CD4-positive, alpha-beta T cell treated with Interleukin-4 for 4 hours (primary cell): ENCODE data around the gene PROZ.
"Not testable (repeated sequence)": the region's sequence is repeated elsewhere in the genome, so short reads cannot be mapped to it uniquely, and the experiment has no call there.

ENCODE experiments used
- DNase-seq: peaks from one replicate; pipeline ENCODE4 v3.0.0-alpha.2; 2020

PROZ gene

DNA sequence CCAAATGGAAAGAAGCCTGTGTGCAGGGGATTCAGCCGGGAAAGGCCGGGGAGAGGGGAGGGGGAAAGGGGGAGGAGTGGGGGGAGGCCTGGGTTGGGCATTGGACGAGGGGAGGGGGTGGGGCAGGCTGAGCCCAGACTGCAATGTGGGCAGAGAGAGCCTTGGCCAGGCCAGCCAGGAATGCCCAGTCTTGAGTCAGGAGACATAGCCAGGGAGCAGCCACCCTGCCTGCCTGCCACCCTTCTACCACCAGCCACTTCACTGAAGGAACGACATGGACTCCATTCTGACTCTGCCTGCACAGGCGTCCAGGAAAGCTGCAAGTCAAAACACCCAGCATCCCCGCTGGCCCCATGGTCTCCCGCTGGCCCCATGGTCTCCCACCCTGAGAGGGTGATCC lies 498 bp downstream of the PROZ start:
- DNase-seq = no peak

DNA sequence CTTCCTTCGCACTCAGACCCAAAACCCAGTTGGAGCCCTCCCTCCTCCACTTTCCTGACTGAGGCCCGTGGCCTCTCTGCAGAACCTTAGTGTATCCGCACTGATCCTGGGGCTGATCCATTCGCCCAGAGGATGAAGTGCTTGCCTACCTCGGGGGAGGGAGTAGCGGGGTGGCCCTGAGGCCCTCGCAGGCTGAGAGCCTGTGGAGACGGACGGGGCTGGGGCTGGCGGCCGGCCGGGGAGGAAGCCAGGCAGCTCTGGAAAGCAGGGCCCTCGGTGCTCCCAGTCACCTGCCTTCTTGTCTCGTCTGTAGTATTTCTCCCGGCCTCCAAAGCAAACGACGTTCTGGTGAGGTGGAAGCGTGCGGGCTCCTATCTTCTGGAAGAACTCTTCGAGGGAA lies 1.3 kb downstream of the PROZ start:
- DNase-seq = no peak

DNA sequence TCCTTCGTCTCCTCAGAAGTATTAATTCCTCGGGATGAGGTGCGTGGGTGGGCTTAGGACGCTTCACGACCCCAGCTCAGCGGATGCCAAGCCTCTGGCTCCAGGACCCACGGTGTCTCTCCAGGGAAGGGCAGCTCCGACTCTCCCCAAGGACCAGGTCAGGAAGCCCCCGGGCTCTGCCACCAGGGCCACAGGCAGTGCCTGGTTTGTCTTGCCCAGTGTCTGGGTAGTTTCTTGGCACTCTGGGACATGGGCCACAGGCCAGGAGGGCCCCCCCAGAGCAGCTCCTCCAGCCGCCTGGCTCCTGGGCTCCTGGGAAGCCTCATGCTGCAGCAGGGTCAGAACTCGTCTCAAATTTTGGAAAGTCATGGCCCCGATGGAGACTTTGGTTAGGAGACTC lies 2.5 kb downstream of the PROZ start:
- DNase-seq = no peak

DNA sequence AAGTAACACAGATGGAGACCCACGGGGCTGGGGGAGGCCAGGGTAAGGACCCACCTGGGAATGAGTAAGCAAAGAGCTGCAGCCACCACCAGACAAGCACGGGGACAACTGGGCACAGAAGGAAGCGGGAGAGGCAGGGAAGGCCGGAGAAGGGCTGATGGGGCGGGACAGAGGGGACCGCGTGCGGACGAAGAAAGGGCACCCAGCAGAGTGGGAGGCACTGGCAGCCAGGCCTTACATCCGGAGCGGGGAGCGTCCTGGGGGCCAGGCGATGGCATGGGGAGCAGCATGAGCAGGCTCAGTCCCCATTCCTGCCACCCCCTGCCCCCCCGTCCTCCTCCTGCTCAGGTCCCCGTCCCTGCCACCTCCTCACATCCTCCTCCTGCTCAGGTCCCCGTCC lies 3.0 kb downstream of the PROZ start:
- no peak for DNase-seq

DNA sequence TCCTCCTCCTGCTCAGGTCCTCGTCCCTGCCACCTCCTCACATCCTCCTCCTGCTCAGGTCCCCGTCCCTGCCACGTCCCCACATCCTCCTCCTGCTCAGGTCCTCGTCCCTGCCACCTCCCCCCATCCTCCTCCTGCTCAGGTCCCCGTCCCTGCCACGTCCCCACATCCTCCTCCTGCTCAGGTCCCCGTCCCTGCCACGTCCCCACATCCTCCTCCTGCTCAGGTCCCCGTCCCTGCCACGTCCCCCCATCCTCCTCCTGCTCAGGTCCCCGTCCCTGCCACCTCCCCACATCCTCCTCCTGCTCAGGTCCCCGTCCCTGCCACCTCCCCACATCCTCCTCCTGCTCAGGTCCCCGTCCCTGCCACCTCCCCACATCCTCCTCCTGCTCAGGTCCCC lies 3.5 kb downstream of the PROZ start:
- not testable (repeated sequence) for DNase-seq

DNA sequence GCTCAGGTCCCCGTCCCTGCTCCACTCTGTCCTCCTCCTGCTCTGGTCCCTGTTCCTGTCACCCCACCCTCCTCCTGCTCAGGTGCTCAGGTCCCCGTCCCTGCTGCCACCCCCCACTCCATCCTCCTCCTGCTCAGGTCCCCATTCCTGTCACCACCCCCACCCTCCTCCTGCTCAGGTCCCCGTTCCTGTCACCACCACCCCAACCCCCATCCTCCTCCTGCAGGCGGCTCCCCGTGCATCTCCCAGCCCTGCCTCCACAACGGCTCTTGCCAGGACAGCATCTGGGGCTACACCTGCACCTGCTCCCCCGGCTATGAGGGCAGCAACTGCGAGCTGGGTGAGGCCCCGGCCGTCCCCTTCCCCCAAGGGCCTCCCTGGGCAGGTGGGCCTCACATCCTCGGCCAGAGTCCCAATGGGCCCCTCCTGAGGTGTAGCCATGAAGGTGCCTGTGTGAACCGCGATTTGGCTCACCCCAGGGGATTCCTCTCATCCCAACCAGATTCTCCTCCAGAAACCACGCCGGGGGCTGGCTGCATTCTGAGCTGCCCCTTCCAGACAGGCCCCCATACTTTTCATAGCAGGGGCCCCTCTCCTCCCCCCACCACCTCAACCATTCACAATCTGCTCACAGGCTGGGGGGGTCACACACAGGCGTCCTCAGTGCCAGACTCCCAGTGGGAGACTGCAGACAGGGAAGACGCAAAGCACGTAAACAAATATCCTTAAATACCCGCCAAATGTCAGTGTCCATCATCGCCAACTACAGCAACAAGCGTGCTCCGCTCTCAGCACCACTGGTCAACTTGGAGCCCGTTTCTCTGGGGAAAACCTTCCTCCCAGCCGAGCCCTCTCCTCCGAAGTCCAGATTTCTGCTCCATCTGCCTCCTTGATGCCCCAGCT lies 4.6 kb downstream of the PROZ start:
- no peak for DNase-seq

DNA sequence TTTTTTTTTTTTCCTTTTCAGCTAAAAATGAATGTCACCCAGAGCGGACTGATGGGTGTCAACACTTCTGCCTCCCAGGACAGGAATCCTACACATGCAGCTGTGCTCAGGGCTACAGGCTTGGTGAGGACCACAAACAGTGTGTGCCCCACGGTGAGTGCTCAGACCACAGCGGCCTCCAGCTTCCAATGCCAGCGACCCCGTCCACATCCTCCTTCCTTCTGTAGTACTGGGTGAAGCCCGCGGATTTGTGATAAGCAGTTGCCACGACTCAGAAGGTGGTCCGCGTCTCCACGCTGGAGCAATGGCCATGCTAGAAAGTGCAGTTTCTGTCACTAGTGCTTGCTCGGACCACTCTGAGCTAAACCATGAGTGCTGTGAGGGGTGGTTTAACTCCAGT lies 6.0 kb downstream of the PROZ start:
- no peak for DNase-seq

DNA sequence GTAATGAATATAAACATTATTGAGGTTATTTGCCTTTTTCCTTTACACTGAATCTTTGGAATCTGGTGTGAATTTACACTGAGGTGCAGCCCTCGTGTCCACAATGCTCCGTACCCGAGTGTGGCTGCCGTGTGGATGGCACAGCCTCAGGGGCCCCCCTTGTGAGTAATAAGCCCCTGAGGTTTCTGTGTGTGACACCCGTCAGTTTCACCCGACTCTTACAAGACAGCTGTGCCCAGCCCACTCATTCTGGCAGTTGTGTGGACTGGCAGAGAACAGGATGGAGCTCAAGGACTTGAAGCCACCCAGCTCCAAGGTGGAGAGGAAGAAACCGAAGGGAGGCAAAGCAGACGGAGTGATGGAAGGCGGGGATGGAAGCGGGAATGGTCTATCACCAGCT lies 7.8 kb downstream of the PROZ start:
- no peak for DNase-seq

DNA sequence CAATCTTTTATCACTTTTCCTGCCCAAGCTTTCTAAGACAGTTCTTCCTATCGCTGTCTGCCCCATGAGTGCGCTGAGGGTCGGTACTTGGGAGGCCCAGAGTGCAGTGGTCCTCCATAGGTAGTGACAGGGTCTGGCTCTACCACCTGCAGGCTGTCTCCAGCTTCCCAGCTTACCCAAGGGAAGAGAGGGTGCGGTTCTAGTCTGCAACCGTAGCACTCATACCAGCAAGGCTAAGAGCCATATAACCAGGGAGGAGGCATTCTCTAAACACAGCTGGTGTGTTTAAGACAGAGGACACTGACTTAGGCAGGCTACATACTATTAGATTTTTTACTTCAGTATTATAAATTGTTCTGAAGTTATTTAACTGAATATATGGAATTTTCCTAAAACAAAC lies 8.2 kb downstream of the PROZ start:
- no peak for DNase-seq

DNA sequence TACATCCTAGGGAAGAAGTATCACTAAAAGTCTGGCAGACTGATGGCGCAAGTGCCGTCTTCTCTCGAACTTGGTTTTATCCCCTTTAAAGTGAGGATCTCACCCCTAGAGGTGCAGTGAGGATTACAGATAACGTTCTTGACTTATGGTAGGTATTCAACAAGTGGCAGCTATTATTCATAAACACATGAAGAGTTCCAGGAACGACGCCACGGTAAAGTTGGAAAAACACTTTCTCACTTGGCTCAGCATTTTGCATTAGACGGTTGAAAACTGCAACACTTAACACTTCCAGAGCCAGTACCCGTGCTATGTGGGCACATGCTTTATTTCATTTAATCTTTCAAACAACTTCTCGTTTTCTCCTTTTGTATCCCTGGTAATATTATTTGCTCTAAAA lies 8.7 kb downstream of the PROZ start:
- no peak for DNase-seq

DNA sequence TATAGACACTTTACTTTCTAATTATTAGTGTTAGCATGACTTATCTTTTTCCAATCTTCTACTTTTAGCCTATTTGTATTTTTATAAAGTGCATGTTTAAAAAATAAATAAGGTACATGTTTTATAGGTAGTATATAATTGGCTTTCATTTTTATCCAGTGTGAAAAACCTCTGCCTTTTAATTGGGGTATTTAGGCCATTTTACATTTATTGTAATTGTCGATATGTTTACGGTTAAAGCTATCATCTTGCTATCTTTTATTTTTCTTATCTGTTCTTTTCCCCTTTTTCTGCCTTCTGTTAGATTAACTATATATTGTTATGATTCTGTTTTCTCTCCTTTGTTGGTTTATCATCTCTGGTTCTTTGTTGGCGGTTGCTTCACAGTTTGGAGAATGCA lies 9.1 kb downstream of the PROZ start:
- no peak for DNase-seq

DNA sequence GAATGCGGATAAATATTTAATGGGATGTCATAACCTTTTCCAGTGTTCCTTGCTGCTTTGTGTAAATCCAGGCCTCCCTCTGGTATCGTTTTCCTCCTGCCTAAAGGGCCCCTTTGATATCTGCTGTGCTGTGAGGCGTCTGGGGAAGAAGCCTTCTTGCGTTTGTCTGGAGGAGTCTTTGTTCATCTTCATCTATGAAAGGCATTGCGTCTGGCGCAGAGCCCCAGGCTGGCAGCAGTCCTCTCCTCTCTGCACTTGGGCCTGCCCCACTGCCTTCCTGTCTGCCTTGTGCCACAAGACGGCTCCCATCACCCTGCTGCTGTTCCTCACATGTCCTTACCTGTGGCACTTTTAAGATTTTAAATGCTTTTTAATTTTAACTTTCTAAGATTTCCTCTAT lies 9.8 kb downstream of the PROZ start:
- no peak for DNase-seq

DNA sequence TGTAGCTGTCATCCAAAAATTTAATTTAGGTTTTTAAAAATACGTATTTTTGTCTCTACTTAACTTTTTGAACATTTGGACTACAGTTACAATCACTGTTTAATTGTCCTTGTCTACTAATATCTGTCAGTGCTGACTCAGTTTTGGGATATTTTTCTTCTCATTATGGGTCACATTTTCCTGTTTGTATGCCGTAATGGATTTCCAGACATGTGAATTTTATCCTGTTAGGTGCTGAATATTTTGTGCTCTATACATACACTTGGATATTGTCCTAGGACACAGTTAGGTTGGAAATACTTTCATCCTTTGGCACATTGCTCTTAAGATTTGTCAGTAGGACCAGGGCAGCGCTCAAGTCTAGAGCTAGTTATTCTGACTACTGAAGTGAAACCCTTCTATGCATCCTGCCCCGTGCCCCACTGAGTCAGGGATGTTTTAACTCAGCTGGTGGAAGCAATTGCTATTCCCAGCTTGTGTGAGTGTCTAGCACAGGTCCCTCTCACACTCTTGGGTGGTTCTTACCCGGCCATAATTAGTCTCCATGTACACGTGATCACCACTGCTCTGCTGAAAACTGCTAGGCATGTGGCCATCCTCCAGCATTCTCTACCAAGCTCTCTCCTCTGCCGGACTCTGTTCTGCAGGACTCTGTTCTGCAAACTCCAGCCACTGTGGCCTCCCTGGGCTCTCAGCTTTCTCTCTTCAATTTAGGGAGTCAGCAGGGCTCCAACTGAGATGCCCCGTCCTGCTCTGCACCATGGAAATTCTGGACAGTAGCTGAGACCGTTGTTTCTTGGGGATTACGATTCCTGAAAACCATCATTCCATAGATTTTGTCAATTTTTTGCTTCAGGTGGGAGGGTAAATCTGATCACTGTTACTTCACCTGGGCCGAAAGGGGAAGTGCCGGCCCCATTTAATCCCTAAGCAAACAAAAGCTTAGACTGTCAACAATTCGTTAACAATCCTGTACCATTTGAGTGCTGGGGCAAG lies 11.1 kb downstream of the PROZ start:
- DNase-seq = no peak

DNA sequence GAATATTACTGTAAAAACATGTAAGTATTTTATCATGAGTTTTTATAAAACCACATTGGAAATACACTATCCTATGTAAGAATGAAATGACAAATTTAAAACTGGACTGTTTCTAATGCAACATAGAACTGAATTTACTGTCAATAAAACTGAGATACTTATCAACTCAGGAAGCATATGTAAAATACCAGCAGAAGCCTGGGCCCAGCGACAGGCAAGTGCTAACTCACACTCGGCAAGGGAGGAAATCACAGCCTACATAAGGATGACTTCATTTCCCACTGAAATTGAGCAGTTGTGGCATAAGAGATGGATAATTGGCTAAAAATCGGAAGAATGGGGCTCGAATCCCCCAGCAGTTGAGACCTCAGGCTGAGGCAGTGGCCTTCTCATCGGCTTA lies 12.1 kb downstream of the PROZ start:
- no peak for DNase-seq

DNA sequence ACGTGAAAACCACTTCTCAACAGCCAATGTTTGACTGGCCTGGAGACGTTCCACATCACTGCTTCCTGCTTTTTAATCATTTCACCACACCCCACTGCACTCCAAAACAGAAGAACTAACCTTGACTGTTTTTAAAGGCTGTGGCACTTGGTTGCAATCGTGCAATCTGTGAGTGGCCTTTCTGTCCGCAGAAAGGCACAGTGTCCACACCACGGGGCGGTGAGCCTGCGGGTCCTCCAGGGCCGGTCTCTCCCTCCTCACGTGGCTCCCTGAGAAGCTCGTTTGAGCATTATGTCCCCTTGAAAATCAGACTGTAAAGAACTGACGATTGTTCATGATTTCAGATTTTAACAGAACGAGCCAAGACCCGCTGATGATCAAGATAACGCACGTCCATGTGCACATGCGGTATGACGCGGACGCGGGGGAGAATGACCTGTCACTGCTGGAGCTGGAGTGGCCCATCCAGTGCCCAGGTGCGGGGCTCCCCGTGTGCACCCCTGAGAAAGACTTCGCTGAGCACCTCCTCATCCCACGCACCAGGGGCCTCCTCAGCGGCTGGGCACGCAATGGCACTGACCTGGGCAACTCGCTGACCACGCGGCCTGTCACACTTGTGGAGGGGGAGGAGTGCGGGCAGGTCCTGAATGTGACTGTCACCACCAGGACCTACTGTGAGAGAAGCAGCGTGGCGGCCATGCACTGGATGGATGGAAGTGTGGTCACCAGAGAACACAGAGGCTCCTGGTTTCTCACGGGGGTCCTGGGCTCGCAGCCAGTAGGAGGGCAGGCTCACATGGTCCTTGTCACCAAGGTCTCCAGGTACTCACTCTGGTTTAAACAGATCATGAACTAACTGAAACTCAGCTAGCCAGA lies 13.0 kb downstream of the PROZ start:
- DNase-seq = no peak

DNA sequence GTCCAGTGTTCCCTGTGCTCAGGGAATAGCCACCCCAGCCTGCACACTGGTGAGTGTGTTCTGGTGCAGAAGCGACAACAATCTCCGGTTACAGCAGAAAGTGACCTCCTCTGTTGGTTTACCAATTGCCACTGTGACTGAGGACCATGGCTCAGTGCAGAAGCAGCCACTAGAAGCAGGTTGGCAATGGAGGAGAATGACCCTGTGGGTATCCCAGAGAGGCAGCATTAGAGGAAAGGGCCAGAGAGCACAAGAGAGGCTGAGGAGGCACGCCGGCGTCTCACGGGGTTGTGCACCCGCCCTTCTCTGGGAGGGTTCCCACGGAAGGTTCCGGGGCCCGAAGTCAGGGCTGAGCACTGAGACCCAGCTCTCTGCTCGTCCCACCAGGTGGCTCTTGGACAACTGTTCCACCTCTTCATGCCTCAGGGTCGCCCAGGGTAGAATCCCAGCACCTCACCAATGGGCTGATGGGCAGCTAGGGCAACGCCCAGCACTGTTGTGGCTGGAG lies 14.0 kb downstream of the PROZ start:
- no peak for DNase-seq

DNA sequence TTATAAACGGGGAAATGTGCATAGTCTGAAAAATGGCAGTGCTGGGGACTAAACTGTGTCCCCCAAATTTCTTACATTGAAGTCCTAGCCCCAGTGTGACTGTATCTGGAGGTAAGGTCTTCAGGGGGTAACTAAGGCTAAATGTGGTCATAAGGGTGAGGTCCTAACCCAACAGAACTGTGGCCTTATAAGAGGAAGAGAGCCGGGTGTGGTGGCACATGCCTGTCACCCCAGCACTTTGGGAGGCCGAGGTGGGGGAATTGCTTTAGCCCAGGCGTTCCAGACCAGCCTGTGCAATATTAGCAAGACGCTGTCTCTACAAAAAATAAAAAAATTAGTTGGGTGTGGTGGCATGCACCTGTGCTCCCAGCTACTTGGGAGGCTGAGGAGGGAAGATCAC lies 17.8 kb downstream of the PROZ start:
- peak; percentile 82 for DNase-seq

DNA sequence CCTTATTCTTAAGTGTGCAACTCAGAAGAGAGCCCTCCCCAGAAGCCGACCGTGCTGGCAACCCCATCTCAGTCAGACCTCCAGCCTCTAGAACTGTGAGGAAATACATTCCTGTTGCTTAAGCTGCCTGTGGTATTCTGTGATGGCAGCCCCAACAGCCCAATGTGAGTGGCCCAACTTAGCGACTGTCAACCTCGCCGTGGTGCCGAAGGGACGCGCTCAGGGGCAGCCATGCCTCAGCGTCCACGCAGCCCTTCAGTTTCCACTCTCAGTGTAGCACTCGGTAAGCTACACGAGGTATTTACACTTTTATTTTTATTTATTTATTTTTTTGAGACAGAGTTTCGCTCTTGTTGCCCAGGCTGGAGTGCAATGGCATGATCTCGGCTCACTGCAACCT lies 18.4 kb downstream of the PROZ start:
- no peak for DNase-seq

DNA sequence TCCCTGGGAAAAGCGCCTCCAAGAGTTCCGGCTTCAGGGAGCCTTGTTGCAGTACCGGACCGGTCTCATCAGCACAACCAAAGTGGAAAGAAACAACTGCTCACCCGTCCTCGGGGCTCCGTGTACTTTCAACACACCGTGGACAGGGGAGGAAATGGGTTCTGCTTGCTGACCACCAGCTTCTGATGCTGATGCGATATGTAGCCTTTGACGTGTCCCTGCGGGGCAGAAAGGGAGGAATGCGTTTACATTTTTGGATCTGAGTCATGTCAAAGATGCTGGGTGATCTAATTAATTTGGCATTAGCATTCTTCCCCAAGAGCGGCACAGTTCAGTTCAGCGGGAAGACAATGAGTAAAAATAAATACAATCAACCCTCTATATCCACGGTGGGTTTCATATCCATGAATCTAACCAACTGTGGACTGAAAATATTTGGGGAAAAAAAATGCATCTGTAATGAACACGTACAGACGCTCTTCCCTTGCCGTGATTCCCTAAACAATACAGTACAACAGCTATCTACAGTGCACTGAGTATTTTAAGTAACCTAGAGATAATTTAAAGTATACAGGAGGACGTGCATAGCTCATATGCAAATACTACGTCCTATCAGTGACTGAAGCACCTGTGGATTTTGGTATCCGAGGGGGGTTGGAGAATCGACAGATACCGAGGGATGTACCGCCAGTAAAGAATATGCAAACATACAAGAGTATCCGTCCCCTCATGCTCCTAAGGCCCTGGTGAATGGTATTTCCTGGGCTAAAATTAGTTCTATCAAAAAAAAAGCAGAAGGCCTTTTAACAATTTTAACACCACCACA lies 19.8 kb downstream of the PROZ start:
- no peak for DNase-seq

DNA sequence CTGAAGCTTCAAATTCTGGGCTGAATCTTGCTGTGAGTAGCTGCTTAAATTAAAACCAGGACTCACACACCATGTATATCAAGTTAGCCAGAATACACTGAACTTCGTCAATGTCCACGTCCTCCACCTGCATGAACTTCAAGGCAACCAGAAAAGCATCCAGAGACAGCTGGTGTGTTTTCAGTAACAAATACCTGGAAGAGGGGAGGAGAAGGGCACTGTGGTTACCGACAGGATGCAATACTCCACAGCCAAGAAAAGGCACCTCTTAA lies 20.4 kb downstream of the PROZ start:
- DNase-seq = no peak

DNA sequence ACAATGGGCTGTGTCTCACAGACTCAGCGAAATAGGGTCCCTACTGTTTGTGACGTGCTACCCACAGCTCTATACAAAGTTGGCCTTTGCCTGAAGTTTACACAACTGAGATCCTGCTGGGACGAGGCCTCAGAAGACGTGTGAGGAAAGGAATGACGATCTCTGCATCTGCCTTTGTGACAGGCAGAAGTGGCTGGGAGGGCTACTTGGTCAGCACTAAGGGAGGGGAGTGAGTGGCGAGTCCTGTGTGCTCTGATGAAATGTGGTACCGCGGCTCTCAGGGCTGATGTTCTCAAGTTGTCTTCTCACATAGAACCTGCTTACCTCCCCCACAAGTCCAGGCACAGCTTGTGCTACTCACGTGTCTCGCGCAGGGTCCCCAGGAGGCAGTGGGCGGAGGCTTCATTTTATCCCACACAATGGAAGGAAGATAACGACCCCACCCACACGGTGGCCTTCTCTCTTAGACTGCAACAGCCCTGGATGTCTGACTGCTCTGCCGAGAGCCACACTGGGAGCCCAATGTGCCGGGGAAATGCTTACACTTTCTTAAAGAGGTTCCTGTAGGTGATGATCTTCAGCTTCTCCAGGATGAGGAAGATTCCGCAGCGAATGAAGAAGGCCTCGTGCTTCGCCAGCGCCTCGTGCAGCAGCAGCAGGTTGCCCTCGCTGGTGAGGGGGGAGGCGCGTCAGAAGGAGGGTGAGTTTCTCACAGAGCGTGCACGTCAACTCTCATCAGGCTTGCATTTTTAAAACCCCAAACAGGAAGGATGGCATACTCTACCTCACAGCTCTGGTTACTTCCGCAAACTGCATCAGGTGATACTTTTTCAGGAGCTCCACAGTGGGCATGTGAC lies 21.2 kb downstream of the PROZ start:
- no peak for DNase-seq
